ENCODE data around the gene TLCD5.

TLCD5 gene

GRCh38 chr11:120331301-120331996, 6.3 kb downstream of the TLCD5 start:
- DNase-seq (ENCODE audit: low read depth) = peak; percentile 88

GRCh38 chr11:120332822-120333716, 8.0 kb downstream of the TLCD5 start:
- no peak for DNase-seq (ENCODE audit: low read depth)
- no peak for TF ChIP-seq CTCF (IDR thresholded peaks at IDR 0.05; ENCODE audit: insufficient read depth, low read depth, low read length, missing control alignments)

More at GRCh38 chr11:120331301-120331996, 6.3 kb downstream of the TLCD5 start:
- no peak overlapping the region for H3K4me3 ChIP-seq (ENCODE audit: low read length)
- no peak for TF ChIP-seq CTCF (IDR thresholded peaks at IDR 0.05; ENCODE audit: insufficient read depth, low read depth, low read length, missing control alignments)

GRCh38 chr11:120333801-120334200, 8.7 kb downstream of the TLCD5 start:
- TF ChIP-seq CTCF (IDR thresholded peaks at IDR 0.05; ENCODE audit: insufficient read depth, low read depth, low read length, missing control alignments) = no peak
- H3K4me3 ChIP-seq (ENCODE audit: low read length) = no peak overlapping the region
- no peak for DNase-seq (ENCODE audit: low read depth)

More at GRCh38 chr11:120332822-120333716, 8.0 kb downstream of the TLCD5 start:
- H3K4me3 ChIP-seq (ENCODE audit: low read length) = no peak overlapping the region

- H3K4me3 ChIP-seq (ENCODE audit: low read length) = no peak overlapping the region
- TF ChIP-seq CTCF (IDR thresholded peaks at IDR 0.05; ENCODE audit: insufficient read depth, low read depth, low read length, missing control alignments) = no peak
- DNase-seq (ENCODE audit: low read depth) = no peak
Observed at GRCh38 chr11:120334332-120334731, 9.2 kb downstream of the TLCD5 start.

GRCh38 chr11:120334894-120335462, 9.9 kb downstream of the TLCD5 start:
- DNase-seq (ENCODE audit: low read depth) = peak; percentile 86
- peak overlapping the region; percentile 69 for H3K4me3 ChIP-seq (ENCODE audit: low read length)
- TF ChIP-seq CTCF (IDR thresholded peaks at IDR 0.05; ENCODE audit: insufficient read depth, low read depth, low read length, missing control alignments) = peak; percentile 70

- peak overlapping the region; percentile 69 for H3K4me3 ChIP-seq (ENCODE audit: low read length)
- TF ChIP-seq CTCF (IDR thresholded peaks at IDR 0.05; ENCODE audit: insufficient read depth, low read depth, low read length, missing control alignments) = no peak
- DNase-seq (ENCODE audit: low read depth) = peak; percentile 26
Observed at GRCh38 chr11:120335556-120335907, 10.4 kb downstream of the TLCD5 start.
